ENCODE measurements around the gene IL1A. TPM values are rescaled to one million over a fixed set of nuclear protein-coding genes. Genes with fewer than 3 reads are reported as not detected.

The IL1A gene
- total and polyA plus RNA-seq, 2 donors (not counting 3 experiments of a cell fraction or from before 2014, with no cell fraction given), result 0.29 to 1.4 TPM

DNA sequence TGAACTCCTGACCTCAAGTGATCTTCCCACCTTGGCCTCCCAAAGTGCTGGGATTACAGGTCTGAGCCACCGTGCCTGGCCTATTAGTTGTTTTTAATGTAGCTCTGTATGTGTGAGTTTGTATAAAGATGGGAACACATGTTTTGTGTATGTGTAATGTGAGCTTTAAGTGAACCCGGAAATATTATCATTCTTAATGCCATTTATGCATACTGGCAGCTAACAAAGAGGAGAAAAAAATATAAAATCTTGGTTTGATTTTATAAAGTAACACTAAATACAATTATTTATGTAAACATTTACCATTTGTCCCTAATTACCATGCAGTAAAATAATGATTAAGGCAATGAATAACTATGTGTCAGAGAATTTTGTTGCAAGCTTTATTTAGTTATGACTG, 10.7 kb downstream of the IL1A start:
- TF ChIP-seq POLR2AphosphoS5 (IDR thresholded peaks at IDR 0.05; ENCODE audit: insufficient read depth, low read depth, low read length), result no peak
- TF ChIP-seq JUN (IDR thresholded peaks at IDR 0.05; ENCODE audit: borderline replicate concordance, insufficient read depth, insufficient read length, low read depth), result no peak
- TF ChIP-seq EZH2 (IDR thresholded peaks at IDR 0.05; ENCODE audit: borderline replicate concordance, low read depth, low read length, severe bottlenecking), result no peak
- TF ChIP-seq, protein P1, sequence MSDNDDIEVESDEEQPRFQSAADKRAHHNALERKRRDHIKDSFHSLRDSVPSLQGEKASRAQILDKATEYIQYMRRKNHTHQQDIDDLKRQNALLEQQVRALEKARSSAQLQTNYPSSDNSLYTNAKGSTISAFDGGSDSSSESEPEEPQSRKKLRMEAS (IDR thresholded peaks at IDR 0.05; ENCODE audit: insufficient read depth, insufficient read length), result no peak
- TF ChIP-seq GATA2 (IDR thresholded peaks at IDR 0.05; ENCODE audit: insufficient read depth, insufficient read length, low read depth, low read length), result no peak
- no peak for TF ChIP-seq FOS (IDR thresholded peaks at IDR 0.05; ENCODE audit: borderline replicate concordance, insufficient read depth, low read length)
- no peak for TF ChIP-seq MYC (IDR thresholded peaks at IDR 0.05; ENCODE audit: low read depth, low read length)
- no peak for TF ChIP-seq POLR2A (IDR thresholded peaks at IDR 0.05; ENCODE audit: low read depth, low read length)
- H3K9ac ChIP-seq (replicated peaks; ENCODE audit: extremely low read depth, insufficient read depth, low read length), result no peak overlapping the region
- H3K36me3 ChIP-seq (ENCODE audit: control insufficient read depth in 2 of 2, extremely low read depth in 1 of 2, insufficient read depth in 2 of 2, low read length in 2 of 2), result no peaks in the 10 kb centered on the region
- H3K4me2 ChIP-seq (ENCODE audit: insufficient read depth, low read length), result no peak overlapping the region
- no peak overlapping the region for H2AFZ ChIP-seq (ENCODE audit: low read depth, low read length)
- H3K4me3 ChIP-seq (replicated peaks in 1 of 3; ENCODE audit: insufficient read depth in 1 of 3, low read depth in 1 of 3, low read length in 3 of 3), result no peak overlapping the region
- intact Hi-C loops (cut with micrococcal nuclease), result no loop called here
- ChIA-PET POLR2A (no interaction called here), CTCF (interaction anchor here (0.8 to 1.4 kb wide), 3 partner anchors 9 to 112 kb away, joined by 3 to 5 read pairs (median 5); partner anchors contain the start of gene IL1A)
- no peaks in the 10 kb centered on the region for H3K27me3 ChIP-seq (ENCODE audit: control insufficient read depth in 2 of 2, insufficient read depth in 2 of 2, low read length in 2 of 2)
- H3K4me1 ChIP-seq (ENCODE audit: control insufficient read depth, extremely low read depth, insufficient read depth, low read length), result no peaks in the 10 kb centered on the region
- DNase-seq (ENCODE audit: low read depth, low spot score) (no peak), FAIRE-seq (no peak)
- no peaks in the 10 kb centered on the region for H3K9me1 ChIP-seq (replicated peaks; ENCODE audit: control insufficient read depth, extremely low read depth, insufficient read depth, low read length)
- dilution Hi-C loops (cut with MboI; ENCODE audit: extremely low pct_ligation_motif_present, low sequenced_read_pairs), result loop anchor here (25.0 kb wide), 1 partner anchor 164 kb away; no protein-coding TSS in a partner anchor
- H3K79me2 ChIP-seq (ENCODE audit: control insufficient read depth, insufficient read depth, low read length), result no peaks in the 10 kb centered on the region
- H4K20me1 ChIP-seq (replicated peaks; ENCODE audit: control insufficient read depth, extremely low read depth, insufficient read depth, low read length), result no peaks in the 10 kb centered on the region
- no peaks in the 10 kb centered on the region for H3K9me3 ChIP-seq (replicated peaks; ENCODE audit: control insufficient read depth, insufficient read depth, low read length)
- H3K27ac ChIP-seq (ENCODE audit: insufficient read depth, low read depth, low read length), result no peak overlapping the region
- no TSS peak for BruUV-seq (replicated peaks)

Measured in endothelial cell of umbilical vein (primary cell).